Erythroblast (primary cell): Measurements from ENCODE around the gene MFSD2A.

Experiments used
- DNase-seq, 2 experiments: peaks; one replicate each; lab custom pipeline; 2025; lab: John Stamatoyannopoulos, UW
- GATA1 ChIP-seq: IDR thresholded peaks from 2 replicates; pipeline ENCODE4 v1.6.1; 2011; ENCODE audit warnings: low read depth, mild to moderate bottlenecking, control low read depth, low read length, moderate library complexity
- POLR2A ChIP-seq: IDR thresholded peaks from 2 replicates; pipeline ENCODE4 v1.6.1; 2011; ENCODE audit warnings: mild to moderate bottlenecking, low read length

MFSD2A gene

GRCh38 chr1:39928809-39929587 is 25.9 kb upstream of the MFSD2A start:
- no peak for DNase-seq
- TF ChIP-seq POLR2A: no peak
- no peak for TF ChIP-seq GATA1

- no peak for DNase-seq
- TF ChIP-seq GATA1: no peak
- TF ChIP-seq POLR2A: no peak
Observed at GRCh38 chr1:39933956-39934941, 20.7 kb upstream of the MFSD2A start.

GRCh38 chr1:39936724-39937491 is 18.0 kb upstream of the MFSD2A start:
- no peak for DNase-seq
- TF ChIP-seq GATA1 (no peak), POLR2A (no peak)

- no peak for TF ChIP-seq GATA1
- TF ChIP-seq POLR2A: no peak
- DNase-seq: no peak
Observed at GRCh38 chr1:39938856-39939255, 16.1 kb upstream of the MFSD2A start.

- DNase-seq: no peak
- TF ChIP-seq GATA1 (no peak), POLR2A (no peak)
Observed at GRCh38 chr1:39940253-39940652, 14.7 kb upstream of the MFSD2A start.

GRCh38 chr1:39940980-39941871 is 13.7 kb upstream of the MFSD2A start:
- DNase-seq: no peak
- no peak for TF ChIP-seq GATA1
- no peak for TF ChIP-seq POLR2A

GRCh38 chr1:39943471-39944290 is 11.3 kb upstream of the MFSD2A start:
- DNase-seq: no peak

GRCh38 chr1:39944410-39945112 is 10.4 kb upstream of the MFSD2A start:
- DNase-seq: no peak

More at GRCh38 chr1:39943471-39944290, 11.3 kb upstream of the MFSD2A start:
- no peak for TF ChIP-seq GATA1
- no peak for TF ChIP-seq POLR2A

GRCh38 chr1:39946216-39946615 is 8.7 kb upstream of the MFSD2A start:
- no peak for DNase-seq
- TF ChIP-seq POLR2A (no peak), GATA1 (no peak)

More at GRCh38 chr1:39944410-39945112, 10.4 kb upstream of the MFSD2A start:
- TF ChIP-seq POLR2A (no peak), GATA1 (no peak)

- DNase-seq: no peak
- TF ChIP-seq GATA1 (no peak), POLR2A (no peak)
Observed at GRCh38 chr1:39947260-39947659, 7.7 kb upstream of the MFSD2A start.

GRCh38 chr1:39949891-39950290 is 5.1 kb upstream of the MFSD2A start:
- no peak for TF ChIP-seq POLR2A
- TF ChIP-seq GATA1: no peak
- DNase-seq: no peak

GRCh38 chr1:39951926-39952325 is 3.0 kb upstream of the MFSD2A start:
- DNase-seq: no peak
- TF ChIP-seq POLR2A: no peak
- TF ChIP-seq GATA1: no peak
